Dermis microvascular lymphatic vessel endothelial cell (primary cell): ENCODE results near the gene DDX20. TPM values are rescaled to one million over a fixed set of nuclear protein-coding genes. Genes with fewer than 3 reads are reported as not detected.

ENCODE experiments used
- DNase-seq, 2 donors: peaks; one replicate each; pipeline versions ENCODE4 v3.0.0 to v3.0.0-alpha.2; 2010; ENCODE audit warnings: low read depth in 2 of 2
- total RNA-seq: library from RNA; depleted of rRNA; stranded (reverse); fragments of >200 nt; gene quantifications from 2 replicates; pipeline ENCODE4 v1.2.1, GENCODE V29; 2014

DDX20 gene
- total RNA-seq, 1 donor from 2014 or later, result 12.5 TPM

DNA sequence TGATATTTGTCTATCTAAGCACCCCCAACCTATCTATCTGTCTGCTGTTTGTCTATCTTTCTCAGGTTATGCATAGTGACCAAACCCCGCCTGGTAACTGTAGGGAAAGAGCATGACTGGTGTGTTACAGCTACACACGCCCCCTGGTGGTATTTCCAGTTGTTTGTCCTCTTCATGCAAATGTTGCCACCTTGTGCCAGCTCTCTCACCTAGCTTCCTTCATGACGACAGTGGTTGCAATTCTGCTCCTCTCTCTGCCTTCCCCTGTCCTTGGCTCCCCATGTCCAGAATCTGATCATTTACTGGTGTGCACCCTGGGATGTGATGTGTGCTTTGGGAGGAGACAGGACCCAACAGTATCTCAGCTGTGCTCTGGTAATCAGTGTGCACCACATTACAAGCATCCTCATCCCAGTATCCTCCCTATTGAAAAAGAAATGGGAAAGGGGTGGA is 8.4 kb upstream of the DDX20 start:
- DNase-seq, result peak; percentile 87 to 94

DNA sequence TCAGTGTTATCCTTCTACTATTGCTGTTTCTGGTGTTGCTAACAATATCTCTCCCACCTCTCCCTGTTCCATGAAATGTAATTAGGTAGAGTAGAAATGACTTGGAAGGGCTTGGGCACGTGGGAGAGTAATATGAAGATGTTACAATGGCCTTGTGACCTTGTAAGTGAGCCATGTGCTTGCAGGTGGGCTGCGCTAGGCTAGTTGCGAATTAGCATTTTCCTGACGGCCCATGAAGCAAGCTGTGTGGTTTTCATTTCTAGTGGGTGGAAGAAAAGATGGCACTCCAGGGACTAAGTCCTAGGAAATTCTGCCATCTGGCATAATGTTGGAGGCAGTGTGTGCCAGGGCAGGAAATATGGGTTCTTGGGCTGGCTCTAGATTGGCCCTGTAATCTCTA is 7.8 kb upstream of the DDX20 start:
- no peak for DNase-seq

DNA sequence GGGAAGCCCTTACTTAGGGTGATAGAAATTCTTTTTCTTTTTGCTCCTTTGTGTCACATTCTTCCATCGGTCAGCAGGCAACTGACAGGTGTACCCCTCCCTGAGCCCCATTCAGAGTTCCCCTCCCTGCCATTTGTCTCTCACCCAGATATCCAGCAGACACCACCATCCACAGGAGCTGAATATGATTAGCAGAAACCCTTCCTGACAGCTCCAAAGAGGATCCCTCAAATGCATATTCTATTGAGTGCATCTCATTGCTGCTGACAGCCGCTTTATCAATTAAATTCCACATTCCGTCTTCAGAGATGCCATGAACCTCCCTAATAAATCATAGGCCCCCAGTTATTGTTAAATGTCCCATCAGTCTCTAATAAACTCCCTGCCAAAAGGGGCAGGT is 6.1 kb upstream of the DDX20 start:
- no peak for DNase-seq

DNA sequence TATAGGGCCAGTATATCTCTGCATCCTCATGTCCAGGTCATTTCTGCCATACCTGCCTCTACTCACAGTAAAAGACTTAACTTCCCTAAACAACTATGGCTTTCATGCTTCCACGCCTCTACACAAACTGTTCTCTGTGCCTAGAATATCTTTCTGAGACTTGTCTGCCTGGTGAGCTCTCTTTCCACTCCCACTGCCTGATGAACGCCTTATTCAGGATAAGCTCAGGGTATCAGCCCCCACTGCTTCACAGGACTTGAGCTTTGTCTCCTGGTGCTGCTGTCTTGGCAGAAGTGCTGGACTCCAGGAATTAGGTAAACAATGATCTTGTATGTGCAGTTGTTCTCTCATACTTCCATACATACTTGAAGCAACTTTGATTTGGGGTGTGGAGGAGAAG is 4.8 kb upstream of the DDX20 start:
- no peak for DNase-seq

DNA sequence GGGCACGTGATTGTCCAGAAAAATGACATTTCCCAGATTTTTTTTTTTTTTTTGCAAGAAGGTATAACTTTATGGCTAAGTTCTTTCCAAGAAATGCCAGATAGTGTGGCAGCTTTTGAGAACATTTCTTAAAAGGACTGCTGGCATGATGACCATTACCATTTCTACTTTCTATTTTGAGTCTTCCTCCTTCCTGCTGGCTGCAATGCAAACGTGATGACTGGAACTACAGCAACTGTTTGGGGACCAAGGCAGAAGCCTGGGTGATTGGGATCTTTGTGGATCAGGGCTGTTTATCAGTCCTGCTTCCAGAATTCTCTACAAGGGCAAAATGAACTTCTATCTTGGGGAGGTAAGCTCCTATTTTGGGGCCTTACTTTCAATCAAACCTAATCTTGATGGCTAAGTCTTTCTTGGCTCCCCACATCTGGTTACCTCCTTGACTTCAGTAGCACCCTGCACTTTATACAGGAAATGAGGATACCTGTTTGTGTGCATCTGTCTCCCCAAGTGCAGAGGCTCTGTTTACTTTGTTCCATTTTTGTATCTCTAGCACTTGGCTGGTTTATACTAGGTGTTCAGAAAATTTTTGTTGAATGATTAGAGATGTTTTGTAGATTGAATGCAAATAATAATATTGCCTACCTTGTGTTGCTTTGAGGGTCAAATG is 3.7 kb upstream of the DDX20 start:
- DNase-seq, result no peak

DNA sequence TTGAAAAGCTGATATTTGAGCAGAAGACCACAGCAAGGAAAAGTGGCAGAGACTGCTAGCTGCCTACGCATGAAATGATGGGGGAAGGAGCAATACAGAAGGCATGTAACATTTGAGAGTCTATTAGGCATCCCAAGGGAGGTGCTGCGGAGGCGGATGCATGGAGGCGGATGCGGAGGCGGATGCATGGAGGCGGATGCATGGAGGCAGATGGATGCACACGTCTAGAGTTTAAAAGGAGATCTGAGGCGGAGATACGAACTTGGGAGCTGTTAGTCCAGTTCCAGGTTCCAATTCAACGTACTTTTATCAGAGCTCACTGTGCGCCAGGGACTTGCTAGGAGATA is 744 bp upstream of the DDX20 start:
- DNase-seq, result peak in 1 of 2 donors; percentile 48

DNA sequence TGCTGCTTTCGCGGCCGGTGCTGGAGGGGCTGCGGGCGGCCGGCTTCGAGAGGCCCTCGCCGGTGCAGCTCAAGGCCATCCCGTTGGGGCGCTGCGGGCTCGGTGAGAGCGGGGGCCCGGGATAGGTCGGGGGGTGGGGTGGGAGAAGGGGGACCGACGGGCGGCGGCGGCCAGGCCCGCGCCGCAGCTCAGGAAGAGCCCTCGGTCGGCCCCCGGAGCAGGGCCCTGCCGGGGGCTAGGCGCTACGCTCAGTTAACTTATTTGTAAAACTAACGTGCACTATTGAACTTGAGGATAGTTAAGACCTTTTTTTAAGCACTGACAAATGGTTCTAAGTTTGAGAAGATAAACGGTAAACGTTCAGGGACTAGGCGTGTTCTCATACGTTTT is 418 bp downstream of the DDX20 start:
- DNase-seq, result no peak

DNA sequence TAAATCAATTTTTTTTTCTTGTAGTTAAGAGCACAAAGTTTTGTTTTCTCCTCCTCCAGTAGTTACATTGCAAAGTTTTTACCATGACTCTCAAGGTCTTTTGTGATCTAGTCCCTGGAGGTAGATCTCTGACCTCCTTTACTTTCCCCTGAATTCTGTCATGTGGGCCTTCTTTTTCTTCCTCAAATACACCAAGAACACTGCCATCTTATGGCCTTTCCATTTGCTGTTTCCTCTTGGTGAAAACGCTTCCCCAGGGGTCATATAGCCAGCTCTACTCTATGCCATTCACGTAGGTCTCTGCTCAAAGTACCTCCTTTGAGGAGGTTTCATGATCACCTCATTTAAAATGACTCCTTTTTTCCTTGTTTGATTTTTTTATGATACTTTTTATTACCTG is 2.7 kb downstream of the DDX20 start:
- no peak for DNase-seq

DNA sequence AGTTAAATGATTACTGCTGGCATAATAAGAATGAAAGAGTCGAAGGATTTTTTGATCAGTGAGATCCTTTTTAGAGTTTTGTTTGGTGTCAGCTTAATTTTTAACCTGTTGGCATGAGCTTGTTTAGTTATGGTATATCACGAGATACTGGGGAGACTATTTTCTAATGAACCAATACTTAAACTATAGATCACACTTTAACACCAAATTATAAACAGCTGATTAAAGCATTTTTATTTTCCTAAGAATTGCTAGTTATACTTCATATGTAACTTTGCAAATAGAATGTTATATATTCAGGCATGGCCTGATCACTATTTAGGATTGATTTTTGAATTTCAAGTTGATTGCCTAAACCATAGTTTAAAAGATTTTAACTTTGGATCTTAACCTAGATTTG is 6.0 kb downstream of the DDX20 start:
- DNase-seq, result no peak

DNA sequence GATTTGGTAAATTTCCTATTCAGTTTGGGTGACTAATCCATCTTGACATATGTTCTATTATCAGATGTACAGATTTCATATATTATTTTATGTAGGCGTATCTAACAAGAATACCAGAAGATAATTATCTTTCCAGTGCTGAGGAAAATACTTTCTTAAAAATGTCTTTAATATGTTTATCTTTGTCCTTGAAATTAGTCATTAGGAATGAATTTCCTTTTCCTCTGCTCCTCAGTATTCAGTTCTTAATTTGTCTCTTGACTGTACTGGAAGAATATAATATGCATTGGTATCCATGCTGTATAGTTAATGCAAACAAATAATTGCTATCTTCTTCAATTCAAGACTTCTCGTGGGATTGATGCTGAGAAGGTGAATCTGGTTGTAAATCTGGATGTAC is 6.6 kb downstream of the DDX20 start:
- no peak for DNase-seq

DNA sequence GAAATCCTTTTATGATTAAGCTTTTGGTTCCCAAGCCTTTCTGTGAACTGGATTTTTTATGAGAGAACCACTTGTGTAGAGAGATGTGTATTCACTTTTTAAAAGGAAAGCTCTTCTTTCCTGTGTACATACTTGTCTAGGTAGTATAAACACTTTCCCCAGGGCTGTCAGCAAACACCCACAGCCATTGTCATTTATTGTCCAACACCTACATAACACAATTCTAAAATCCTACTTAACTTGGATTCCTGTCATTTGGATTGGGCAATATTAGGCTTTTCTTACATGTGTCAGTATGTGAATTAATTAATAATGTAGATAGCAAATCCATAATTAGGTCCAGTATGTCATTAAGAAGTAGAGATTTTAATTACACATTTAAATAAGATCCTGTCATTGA is 12.3 kb downstream of the DDX20 start:
- no peak for DNase-seq

DNA sequence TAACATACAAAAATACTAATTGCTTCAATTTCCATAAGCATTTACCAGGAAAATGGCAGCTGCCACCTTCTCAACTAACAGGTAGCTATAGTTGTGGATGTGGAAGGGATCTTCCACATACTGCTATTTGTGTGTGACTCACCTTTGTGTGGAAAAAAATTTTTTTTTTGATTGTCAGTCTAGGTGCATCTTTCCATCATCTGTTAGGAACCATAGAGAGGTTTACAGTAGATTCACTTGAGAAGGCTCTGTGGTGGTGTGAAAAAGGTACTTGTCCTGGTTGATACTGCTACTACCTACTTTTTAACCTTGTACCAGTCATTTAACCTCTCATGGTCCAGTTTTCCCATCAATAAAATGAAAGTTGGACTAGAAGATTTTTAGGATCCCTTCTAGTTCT is 12.9 kb downstream of the DDX20 start:
- DNase-seq, result no peak

DNA sequence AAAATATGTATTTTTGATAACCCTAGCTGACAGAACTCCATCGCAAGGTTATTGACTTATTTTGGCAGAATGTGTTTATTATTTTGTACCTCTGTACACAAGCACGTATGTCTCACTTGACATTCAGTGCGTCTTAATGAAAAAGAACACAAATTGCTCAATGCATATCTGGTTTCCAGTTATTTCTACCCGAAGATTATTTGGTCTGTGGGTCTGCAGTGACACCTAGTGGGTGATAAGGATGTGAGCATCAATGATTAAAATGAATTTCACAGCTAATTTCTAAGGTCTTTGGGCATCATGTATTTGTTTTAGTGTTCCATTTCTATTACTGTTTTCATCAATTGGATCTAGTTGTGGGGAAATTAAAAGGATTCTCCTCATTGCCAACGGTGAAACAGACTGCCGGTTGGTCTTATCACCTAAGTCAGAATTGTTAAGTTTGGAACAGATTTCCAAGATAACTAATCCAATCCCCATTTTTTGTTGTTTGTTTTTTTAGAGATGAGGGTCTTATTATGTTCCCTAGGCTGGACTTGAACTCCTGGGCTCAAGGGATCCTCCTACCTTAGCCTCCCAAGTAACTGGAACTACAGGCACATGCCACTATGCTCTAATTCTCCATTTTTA is 13.9 kb downstream of the DDX20 start:
- DNase-seq, result peak; percentile 48 to 73

DNA sequence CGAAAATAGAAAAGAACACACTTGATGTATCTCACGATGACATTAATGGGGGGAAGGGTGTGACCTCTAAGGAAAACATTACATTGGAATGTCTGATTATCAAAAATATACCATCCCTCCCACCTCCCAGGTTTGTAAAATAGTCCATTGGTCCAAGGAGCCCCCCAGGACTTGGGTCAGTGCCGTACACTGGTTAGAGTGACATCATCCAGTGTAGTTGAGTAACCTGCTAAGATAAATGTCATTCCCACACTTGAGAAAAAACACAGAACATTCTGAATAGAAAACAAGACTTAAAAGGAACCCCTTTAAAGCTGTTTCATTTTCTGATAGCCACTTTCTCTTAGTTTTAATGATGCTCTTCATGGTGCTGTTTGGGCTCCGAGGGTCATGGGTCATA is 15.2 kb downstream of the DDX20 start:
- DNase-seq, result no peak

DNA sequence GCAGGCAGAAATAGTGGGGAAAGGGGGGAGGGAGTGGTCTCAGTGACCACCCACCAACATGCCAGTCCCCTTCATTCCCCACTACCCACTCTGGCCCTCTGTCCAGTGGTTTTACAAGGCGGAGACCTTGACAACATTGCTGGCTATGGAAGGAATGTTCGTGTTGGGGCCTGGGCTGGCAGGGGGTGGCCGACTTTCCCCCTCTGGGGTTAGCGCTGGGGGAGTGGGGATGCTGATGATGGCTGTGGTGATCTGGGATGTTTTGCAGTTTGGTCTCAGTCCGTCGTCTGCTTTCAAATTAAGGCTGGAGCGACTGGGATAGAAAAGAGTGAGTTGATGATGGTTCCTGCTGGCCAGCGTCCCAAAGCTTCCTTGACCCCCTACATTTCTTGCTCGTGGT is 20.3 kb downstream of the DDX20 start:
- no peak for DNase-seq

DNA sequence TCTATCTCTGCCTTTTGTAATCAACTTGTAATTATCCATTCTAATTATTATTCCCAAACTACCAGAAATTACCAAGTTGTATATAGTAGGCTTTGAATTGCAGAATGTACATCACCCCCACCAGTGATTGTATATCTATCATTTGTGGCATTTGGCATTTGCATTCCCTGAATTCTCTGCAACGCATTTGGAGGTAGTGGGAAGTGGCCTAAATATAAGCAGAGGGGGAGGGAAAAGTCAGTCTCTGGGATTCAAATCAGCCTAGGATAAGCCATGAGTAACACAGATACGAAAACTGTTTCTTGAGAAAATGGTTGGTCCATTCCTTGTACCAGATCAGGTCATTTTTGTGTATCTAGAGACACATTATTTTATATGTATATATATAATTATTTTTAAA is 20.7 kb downstream of the DDX20 start:
- no peak for DNase-seq

DNA sequence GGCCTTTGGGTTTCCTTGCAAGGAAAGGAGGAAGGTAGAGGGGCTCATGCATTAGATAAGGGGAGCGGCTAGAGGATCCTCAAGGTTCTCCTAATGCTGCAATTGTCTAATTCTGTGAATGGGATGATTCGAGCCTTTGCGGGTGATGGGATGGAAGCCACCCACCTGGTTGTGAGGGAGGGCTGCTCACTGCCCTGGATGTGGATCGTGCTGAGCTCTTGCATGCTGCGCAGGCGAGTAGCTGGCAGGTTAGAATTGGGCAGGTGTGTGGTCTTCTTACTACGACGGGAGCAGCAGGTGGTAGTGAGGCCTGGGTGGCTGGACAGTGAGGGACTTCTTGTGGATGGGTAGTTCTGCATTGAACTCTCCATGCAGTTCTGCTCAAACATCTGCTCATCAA is 21.2 kb downstream of the DDX20 start:
- DNase-seq, result no peak

DNA sequence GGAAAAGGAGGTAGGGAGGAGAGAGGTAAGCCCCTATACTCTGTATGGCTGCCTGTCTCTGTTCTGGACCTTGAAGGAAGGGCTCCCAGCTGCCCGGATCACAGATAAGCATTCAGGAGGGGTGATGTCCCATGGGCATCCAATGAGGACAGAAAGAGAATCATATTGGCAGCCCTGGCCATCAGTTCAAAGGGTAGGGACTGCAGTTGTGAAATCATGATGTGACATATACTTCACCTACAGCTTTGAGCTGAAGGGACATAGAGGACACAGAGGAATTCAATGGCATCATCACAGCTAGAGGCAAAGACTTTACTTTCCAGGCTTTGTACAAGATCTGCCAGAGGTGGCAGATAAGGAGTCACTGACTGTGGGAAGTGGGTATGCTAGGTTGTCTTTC is 21.6 kb downstream of the DDX20 start:
- DNase-seq, result no peak

DNA sequence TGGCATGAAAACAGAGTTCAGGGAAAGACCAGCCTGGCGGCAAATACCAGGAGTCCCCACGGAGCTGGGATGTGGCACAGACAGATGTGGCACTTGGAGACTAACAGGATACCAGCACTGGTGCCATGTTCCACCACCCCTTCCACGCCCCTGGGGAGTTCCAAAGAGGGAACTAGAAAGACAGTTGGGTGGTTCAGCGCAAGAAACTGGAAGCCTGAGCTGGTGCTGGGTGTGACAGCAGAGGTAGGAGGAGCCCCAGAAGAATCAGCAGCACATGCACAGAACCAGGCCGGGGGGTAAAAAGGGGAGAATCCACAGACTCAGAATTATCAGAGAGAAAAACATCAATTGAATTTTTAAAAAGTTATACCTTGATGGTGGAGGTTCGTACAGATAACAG is 22.4 kb downstream of the DDX20 start:
- no peak for DNase-seq

DNA sequence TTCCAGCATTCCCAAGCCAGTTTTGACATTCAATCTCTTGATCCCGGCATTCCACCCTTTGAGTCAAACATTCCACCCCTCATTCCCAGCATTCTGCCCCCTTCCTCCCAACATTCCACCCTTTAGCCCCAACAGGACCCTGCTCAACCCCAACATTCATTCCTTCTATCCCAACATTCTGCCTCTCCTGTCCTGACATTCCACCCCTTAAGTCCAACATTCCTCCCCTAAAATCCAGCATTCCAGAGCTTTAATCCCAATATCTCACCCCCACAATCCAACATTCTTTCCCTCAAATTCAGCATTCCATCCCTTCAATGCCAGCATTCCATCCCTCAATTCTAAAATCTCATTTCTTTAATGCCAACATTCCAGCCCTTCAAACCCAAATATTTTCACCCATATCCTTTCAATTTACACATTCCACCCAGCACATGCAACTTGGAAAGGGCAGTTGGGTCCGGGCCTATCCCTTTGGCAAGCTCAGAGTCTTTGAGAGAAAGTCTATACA is 22.9 kb downstream of the DDX20 start:
- peak in 1 of 2 donors; percentile 7 for DNase-seq

DNA sequence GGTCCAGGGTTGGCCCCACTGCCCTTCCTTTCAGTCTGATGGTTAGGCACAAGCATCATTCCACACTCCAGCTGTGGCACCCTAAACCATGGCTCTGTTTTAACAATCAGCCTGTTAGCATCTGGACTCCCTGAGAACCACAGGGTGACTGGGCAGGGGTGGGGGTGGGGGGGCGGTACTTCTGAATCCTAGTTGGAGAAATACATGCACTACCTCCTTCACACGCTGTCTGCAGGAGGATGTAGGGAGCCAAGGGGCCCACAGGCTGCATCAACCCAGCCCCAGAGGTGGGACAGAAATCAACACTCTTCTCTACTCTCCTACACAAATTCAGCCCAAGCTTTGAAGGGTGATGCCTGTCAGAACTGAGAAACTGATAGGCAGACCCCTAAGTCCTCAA is 23.8 kb downstream of the DDX20 start:
- DNase-seq, result no peak

DNA sequence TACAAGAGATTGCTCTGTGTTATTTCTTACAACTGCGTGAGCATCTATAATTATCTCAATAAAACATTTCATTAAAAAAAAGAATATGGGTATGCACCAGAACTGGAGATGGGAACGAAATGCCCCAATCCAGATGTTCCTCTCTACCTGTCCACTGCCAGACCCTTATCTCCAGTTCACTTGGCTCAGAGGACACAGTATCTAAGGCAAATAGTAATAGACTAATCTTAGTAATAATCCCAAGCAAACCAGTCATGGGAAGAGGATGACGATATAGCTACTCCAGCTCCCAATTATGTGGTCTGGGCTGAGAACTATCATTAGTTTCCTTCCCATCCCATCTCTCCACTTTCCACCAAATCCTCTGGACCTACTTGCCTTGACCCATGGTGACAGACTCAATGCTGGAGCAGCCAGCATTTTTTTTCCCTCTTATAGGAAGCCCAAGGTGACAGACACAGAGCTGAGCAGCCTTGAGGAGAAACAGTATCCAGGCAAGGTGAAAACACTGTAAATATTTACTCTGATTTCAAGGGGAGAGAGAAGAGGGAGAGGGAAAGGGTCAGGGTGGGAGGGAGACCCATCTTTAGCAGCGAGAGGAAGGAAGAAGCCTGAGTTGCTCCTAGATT is 28.7 kb downstream of the DDX20 start:
- no peak for DNase-seq

DNA sequence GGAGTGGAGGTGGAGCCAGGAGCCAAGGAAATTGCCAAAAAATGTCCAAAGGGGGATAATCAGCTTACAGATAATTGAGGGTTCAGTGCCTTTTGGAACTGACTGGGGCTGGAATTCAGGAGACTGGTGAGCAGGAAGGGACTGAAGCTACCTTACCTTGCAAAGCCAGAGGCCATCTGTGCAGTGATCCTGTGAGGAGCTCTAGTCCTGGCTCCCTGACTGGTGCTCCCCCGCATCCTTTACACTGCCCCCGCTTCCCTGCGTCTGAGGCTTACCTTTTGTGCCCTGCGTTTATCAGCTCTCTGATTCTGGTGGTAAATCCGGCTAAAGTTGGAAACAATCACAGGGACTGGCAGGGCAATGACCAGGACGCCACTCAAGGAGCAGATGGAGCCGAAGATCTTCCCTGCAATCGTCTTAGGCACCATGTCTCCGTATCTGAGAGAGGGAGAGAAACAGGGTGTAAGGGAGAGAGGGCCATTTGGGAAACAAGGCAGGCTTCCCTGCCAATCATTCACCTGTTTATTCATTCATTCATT is 31.0 kb downstream of the DDX20 start:
- DNase-seq, result no peak
